ENCODE data around the gene KIAA1755. TPM values are rescaled to one million over a fixed set of nuclear protein-coding genes. Genes with fewer than 3 reads are reported as not detected.

KIAA1755 gene
- total RNA-seq, 1 experiment from 2014 or later, result 0.17 TPM

- H3K36me3 Mint-ChIP-seq (ENCODE audit: insufficient read depth in 1 of 3, low read depth in 3 of 3), result no peaks in the 10 kb centered on the region
- H2BK120ac ChIP-seq (ENCODE audit: low read depth, low read length, poor library complexity, severe bottlenecking), result no peak overlapping the region
- H3K4me2 ChIP-seq (ENCODE audit: insufficient read depth, insufficient read length, low read length), result no peak overlapping the region
- no peaks in the 10 kb centered on the region for H3K9me3 Mint-ChIP-seq
- no peak overlapping the region for H2BK5ac ChIP-seq (ENCODE audit: insufficient read length, low read length)
- H3K23ac ChIP-seq (ENCODE audit: insufficient read length, low read depth, low read length), result no peak overlapping the region
- no peak overlapping the region for H2BK20ac ChIP-seq (ENCODE audit: low read depth, low read length, poor library complexity, severe bottlenecking)
- no peak overlapping the region for H3K56ac ChIP-seq (ENCODE audit: insufficient read length, low read depth, low read length)
- no peak overlapping the region for H2AK5ac ChIP-seq (ENCODE audit: insufficient read length, low read length)
- no peaks in the 10 kb centered on the region for H3K27me3 ChIP-seq (ENCODE audit: insufficient read depth, low read length)
- no peaks in the 10 kb centered on the region for H4K20me1 ChIP-seq (ENCODE audit: control insufficient read depth, insufficient read depth, insufficient read length)
- H3K27ac ChIP-seq (ENCODE audit: insufficient read length, low read depth, low read length), result no peak overlapping the region
- no peak overlapping the region for H2BK15ac ChIP-seq (ENCODE audit: low read depth, low read length)
- H4K5ac ChIP-seq (ENCODE audit: insufficient read length, low read depth, low read length), result no peak overlapping the region
- TF ChIP-seq CTCF (conservative IDR thresholded peaks at IDR 0.05), result no peak
- H3K79me2 ChIP-seq (ENCODE audit: insufficient read depth, low read length), result no peaks in the 10 kb centered on the region
- no peak overlapping the region for H3K9ac ChIP-seq (ENCODE audit: extremely low read depth, insufficient read length, low read length)
- no peak overlapping the region for H2BK12ac ChIP-seq (ENCODE audit: insufficient read length, low read depth, low read length)
- no peaks in the 10 kb centered on the region for H3K79me1 ChIP-seq (ENCODE audit: insufficient read depth, low read depth, low read length, poor library complexity, severe bottlenecking)
- H2AFZ ChIP-seq (ENCODE audit: low read length), result no peak overlapping the region
- no peak overlapping the region for H4K8ac ChIP-seq (replicated peaks; ENCODE audit: insufficient read length, low read depth, low read length)
- no peak overlapping the region for H3K14ac ChIP-seq (ENCODE audit: insufficient read depth, low read length)
- H3K4me1 ChIP-seq (ENCODE audit: insufficient read depth, low read length), result no peaks in the 10 kb centered on the region
- H3K4me3 Mint-ChIP-seq, result no peak overlapping the region
- no peak overlapping the region for H3K4ac ChIP-seq (ENCODE audit: low read depth, low read length)
- no peak overlapping the region for H3K18ac ChIP-seq (ENCODE audit: insufficient read length, low read depth, low read length)
- no peaks in the 10 kb centered on the region for H3K9me3 ChIP-seq (ENCODE audit: control insufficient read depth, low read depth, low read length)
- H4K91ac ChIP-seq (ENCODE audit: insufficient read length, low read depth, low read length), result no peak overlapping the region
- H3T11ph ChIP-seq (ENCODE audit: low read length), result no peak overlapping the region
- H3K4me1 Mint-ChIP-seq, result peaks cover 0 to 5% of the 10 kb centered on the region in 2 experiments; a peak in 2 of 4 replicates
- H3K27ac Mint-ChIP-seq, result no peak overlapping the region
- WGBS (ENCODE audit: extremely low coverage, insufficient read length, low lambda C conversion rate), result no CpG with 5 or more reads among the region's 8 CpGs
- peaks cover 4% of the 10 kb centered on the region for H3K27me3 Mint-ChIP-seq (ENCODE audit: low read depth)
- no peak for DNase-seq
- no peaks in the 10 kb centered on the region for H3K23me2 ChIP-seq (ENCODE audit: insufficient read length, low read depth, low read length, poor library complexity, severe bottlenecking)
These were observed 76.4 kb downstream of the KIAA1755 start for GRCh38 chr20:38184101-38184500.

Measured in H9 (cell line).